A673 (cell line): ENCODE measurements around the gene TPPP. TPM values are rescaled to one million over a fixed set of nuclear protein-coding genes. Genes with fewer than 3 reads are reported as not detected.

Source experiments
- BruUV-seq: library from RNA; stranded (reverse); fragments of 400-500 nt; replicated peaks from 2 replicates; lab custom pipeline; 2021; lab: Mats Ljungman, UMichigan
- CTCF ChIA-PET: fragments of 300-600 bp; sonication (Branson Sonifier 250); formaldehyde crosslinking; loops from one replicate; lab custom pipeline; 2022; ENCODE audit warnings: antibody characterized with exemption; lab: Charles Lee
- POLR2A ChIA-PET: fragments of 300-600 bp; sonication (Branson Sonifier 250); formaldehyde crosslinking; loops from one replicate; lab custom pipeline; 2022; ENCODE audit warnings: antibody characterized with exemption; ENCODE audit not compliant: low non-redundant PET; lab: Charles Lee
- DNase-seq: peaks from one replicate; pipeline ENCODE4 v3.0.0-alpha.2; 2015; ENCODE audit warnings: low spot score
- H3K27ac ChIP-seq: fragments of 200-600 bp; sonication (generic); 2 replicates; pipeline ENCODE4 v1.5.1; 2016; ENCODE audit warnings: mixed run types, low read depth, mild to moderate bottlenecking, mixed read lengths, antibody characterized with exemption, low read length; ENCODE audit not compliant: poor library complexity, severe bottlenecking
- H3K27me3 ChIP-seq: fragments of 200-600 bp; sonication (generic); replicated peaks from 2 replicates; pipeline ENCODE4 v1.6.1; 2017; ENCODE audit warnings: mixed run types, low read depth, mild to moderate bottlenecking, mixed read lengths, antibody characterized with exemption, low read length; ENCODE audit not compliant: insufficient read depth, poor library complexity
- H3K36me3 ChIP-seq: fragments of 200-600 bp; sonication (generic); 2 replicates; pipeline ENCODE4 v1.6.1; 2016; ENCODE audit warnings: mixed run types, mild to moderate bottlenecking, mixed read lengths, antibody characterized with exemption, low read length; ENCODE audit not compliant: insufficient read depth, poor library complexity, severe bottlenecking
- H3K4me1 ChIP-seq: fragments of 200-600 bp; sonication (generic); 2 replicates; pipeline ENCODE4 v1.6.1; 2017; ENCODE audit warnings: mixed run types, mild to moderate bottlenecking, mixed read lengths, antibody characterized with exemption, low read length; ENCODE audit not compliant: insufficient read depth, poor library complexity, severe bottlenecking
- H3K4me3 ChIP-seq: fragments of 200-600 bp; sonication (generic); 2 replicates; pipeline ENCODE4 v1.5.1; 2016; ENCODE audit warnings: low read depth, mixed run types, mild to moderate bottlenecking, mixed read lengths, low read length; ENCODE audit not compliant: poor library complexity, severe bottlenecking
- H3K9me3 ChIP-seq: fragments of 200-600 bp; sonication (generic); 2 replicates; pipeline ENCODE4 v1.6.1; 2016; ENCODE audit warnings: mixed run types, low read depth, mild to moderate bottlenecking, mixed read lengths, antibody characterized with exemption, low read length; ENCODE audit not compliant: poor library complexity, severe bottlenecking
- CTCF ChIP-seq: fragments of 300-800, 200-600 bp; sonication (generic); conservative IDR thresholded peaks from 2 replicates; pipeline ENCODE4 v1.5.1; 2017; ENCODE audit warnings: low read depth, mild to moderate bottlenecking, antibody characterized with exemption, low read length, moderate library complexity, mixed read lengths
- EZH2 ChIP-seq: fragments of 200-600 bp; sonication (generic); IDR thresholded peaks from 2 replicates; pipeline ENCODE4 v1.6.1; 2017; ENCODE audit warnings: borderline replicate concordance, low read depth, mild to moderate bottlenecking, mixed read lengths, antibody characterized with exemption, low read length; ENCODE audit not compliant: poor library complexity, severe bottlenecking
- intact Hi-C: fragments of 100-400 bp; cut with micrococcal nuclease; formaldehyde crosslinking; loops from one replicate; pipeline ENCODE4 v1.10.0; 2022; ENCODE audit not compliant: unreplicated experiment
- total RNA-seq: library from RNA; stranded (reverse); gene quantifications from 2 replicates; pipeline ENCODE4 v1.2.3, GENCODE V29; 2021

The TPPP gene
- total RNA-seq, 1 experiment from 2014 or later, result 0.19 TPM

DNA sequence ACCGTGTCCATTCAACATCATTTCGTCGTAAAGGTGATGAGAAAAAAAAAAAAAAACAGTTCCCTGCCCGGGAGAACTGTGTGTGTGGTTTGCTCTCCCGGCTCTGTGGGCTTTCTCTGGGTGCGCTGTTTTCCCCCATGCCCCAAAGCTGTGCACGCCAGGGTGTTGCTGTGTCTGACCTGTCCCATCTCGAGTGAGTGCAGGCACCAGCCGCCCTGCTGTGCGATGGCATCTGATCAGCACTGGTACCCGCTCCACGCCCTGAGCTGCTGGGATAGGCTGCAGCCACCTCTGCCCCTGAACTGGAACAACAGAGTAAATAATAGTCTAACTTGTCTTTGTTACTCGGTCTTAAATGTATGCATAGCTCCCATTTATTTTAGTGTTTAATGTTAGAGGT is 47.7 kb downstream of the TPPP start:
- Histone ChIP-seq H3K4me3 (no peak overlapping the region), H3K27me3 (no peaks in the 10 kb centered on the region), H3K4me1 (no peaks in the 10 kb centered on the region), H3K27ac (no peak overlapping the region), H3K36me3 (peaks cover 50% of the 10 kb centered on the region), H3K9me3 (no peaks in the 10 kb centered on the region)
- no peak for DNase-seq
- TF ChIP-seq CTCF, result no peak
- TF ChIP-seq EZH2, result no peak
- ChIA-PET CTCF (no interaction called here), POLR2A (no interaction called here)
- intact Hi-C loops, result no loop called here
- BruUV-seq, result no TSS peak

DNA sequence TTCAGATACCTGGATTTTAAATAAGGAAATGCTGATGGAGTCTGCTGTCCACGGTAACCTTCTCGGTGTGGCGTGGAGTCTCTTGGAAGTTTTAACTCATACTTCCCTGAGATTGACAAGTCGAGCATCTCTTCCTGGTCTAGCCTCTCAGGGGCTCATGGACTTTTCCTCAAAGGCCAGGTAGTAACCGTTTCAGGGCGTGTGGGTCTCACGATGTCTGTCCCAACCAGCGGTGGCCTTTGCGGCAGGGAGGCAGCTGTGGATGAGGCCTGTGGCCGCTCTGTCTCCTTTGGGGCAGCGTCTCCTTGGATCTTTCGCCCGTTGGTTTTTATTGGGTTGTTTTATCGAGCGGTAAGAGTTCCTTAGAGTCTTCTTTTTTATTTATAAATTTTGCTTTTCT is 48.2 kb downstream of the TPPP start:
- Histone ChIP-seq H3K27me3 (no peaks in the 10 kb centered on the region), H3K9me3 (no peaks in the 10 kb centered on the region), H3K27ac (no peak overlapping the region), H3K4me3 (no peak overlapping the region), H3K4me1 (no peaks in the 10 kb centered on the region), H3K36me3 (peaks cover 52% of the 10 kb centered on the region)
- no peak for DNase-seq
- no TSS peak for BruUV-seq
- intact Hi-C loops, result no loop called here
- ChIA-PET POLR2A (no interaction called here), CTCF (no interaction called here)
- TF ChIP-seq EZH2 (no peak), CTCF (no peak)

GRCh38 chr5:644509-644908 is 48.6 kb downstream of the TPPP start:
- BruUV-seq, result no TSS peak
- CTCF ChIA-PET, result no interaction called here
- POLR2A ChIA-PET, result no interaction called here
- Histone ChIP-seq H3K27me3 (no peaks in the 10 kb centered on the region), H3K4me3 (no peak overlapping the region), H3K36me3 (peaks cover 57% of the 10 kb centered on the region), H3K9me3 (no peaks in the 10 kb centered on the region), H3K4me1 (no peaks in the 10 kb centered on the region), H3K27ac (no peak overlapping the region)
- DNase-seq, result no peak
- intact Hi-C loops, result no loop called here
- TF ChIP-seq CTCF (no peak), EZH2 (no peak)
